GM10847 (cell line): Measurements from ENCODE around the gene GATAD2A.

ENCODE experiments used
- POLR2A ChIP-seq: IDR thresholded peaks from 2 replicates; pipeline ENCODE4 v1.6.1; 2011; ENCODE audit not compliant: insufficient read length; ENCODE audit errors: extremely low read depth

GATAD2A gene

DNA sequence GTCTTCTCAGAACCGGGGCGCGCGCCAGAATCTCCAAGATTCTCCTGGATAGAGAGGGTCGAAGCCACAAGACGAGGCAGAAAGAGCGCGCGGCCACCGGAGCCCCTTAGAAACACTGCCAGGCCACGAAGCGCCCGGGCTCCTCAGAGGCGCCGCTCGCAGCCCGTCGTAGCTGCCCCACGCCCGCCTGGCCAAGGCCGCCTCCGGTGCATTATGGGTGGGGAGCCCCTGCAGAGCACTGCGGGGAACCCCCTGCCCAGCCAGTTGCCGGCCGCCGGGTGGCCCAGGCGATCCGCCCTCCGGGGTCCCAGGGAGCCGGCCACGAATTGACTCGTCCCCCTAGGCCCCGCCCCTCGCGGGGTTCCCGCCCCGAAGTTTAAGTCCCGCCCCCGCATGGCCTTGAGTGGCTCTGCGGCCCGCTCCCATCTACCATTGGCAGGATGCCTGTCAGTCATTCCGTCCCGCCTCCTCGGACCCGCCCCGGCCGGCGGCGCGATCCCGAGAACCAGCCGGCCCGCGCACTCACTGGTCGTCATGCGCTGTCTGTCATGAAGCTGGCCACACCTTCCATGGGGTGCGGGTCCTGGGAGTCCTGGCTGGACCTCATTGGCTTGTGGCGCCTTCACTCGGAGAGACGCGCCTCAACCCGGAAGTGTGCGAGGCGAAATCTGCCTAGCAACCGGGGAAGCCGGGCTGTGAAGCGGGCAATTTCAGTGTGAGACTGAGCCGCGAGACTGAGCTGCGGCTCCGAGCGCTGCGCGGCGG is 20.2 kb upstream of the GATAD2A start:
- TF ChIP-seq POLR2A = peak; percentile 84

GRCh38 chr19:19385896-19386869 is 19.3 kb upstream of the GATAD2A start:
- TF ChIP-seq POLR2A = peak; percentile 78

- no peak for TF ChIP-seq POLR2A
Measured at GRCh38 chr19:19387108-19387507, 18.4 kb upstream of the GATAD2A start.

- no peak for TF ChIP-seq POLR2A
Measured at GRCh38 chr19:19388568-19389555, 16.6 kb upstream of the GATAD2A start.

GRCh38 chr19:19399733-19400433 is 5.6 kb upstream of the GATAD2A start:
- TF ChIP-seq POLR2A = no peak

DNA sequence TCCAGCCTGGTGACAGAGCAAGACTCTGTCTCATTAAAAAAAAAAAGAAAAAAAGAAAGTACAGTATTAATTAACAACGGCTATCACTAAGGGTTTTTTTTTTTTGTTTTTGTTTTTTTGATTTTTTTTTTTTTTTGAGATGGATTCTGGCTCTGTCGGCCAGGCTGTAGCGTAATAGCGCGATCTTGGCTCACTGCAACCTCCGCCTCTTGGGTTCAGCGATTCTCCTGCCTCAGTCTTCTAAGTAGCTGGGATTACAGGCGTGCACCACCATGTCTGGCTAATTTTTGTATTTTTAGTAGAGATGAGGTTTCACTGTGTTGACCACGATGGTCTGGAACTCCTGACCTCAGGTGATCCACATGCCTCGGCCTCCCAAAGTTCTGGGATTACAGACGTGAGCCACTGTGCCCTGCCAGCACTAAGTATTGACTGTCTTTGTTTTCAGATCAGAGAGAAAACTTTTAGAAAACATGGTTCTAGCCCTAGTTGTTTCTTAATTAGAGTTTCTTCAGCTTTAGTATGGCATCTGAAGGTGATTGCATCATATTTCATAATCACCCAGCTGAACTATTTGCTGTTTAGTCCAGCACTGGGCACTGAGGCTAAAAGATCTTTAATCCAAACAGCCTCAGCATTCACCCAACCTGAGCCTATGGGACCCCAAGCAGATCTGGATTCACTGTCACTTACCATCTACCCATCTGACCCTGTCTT is 2.7 kb upstream of the GATAD2A start:
- TF ChIP-seq POLR2A = no peak

DNA sequence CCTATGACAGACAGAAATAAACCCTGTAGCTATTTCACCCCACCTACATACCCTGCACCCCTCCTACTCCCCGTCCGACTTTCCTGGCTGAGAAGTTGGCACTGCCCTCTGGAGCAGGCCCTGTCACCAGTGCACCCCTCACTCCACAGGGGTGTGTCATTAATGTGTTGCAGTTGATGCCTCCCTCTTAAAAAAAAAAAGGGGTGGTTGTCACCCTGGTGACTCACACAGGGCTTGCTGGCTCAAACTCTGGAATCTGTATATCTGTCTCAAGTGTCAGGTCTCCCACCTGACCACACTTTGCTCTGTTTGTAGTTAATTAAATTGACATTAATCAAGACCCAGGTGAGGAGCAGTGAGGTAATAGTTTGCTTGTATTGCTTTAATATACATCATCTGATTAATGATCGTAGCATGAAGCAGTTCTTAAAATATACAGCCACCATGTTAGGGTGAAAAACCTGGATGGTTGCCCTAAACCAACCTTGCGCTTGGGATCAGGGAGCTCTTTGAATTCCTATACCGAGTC is 2.0 kb upstream of the GATAD2A start:
- no peak for TF ChIP-seq POLR2A

GRCh38 chr19:19405971-19406877 is 749 bp downstream of the GATAD2A start:
- no peak for TF ChIP-seq POLR2A

DNA sequence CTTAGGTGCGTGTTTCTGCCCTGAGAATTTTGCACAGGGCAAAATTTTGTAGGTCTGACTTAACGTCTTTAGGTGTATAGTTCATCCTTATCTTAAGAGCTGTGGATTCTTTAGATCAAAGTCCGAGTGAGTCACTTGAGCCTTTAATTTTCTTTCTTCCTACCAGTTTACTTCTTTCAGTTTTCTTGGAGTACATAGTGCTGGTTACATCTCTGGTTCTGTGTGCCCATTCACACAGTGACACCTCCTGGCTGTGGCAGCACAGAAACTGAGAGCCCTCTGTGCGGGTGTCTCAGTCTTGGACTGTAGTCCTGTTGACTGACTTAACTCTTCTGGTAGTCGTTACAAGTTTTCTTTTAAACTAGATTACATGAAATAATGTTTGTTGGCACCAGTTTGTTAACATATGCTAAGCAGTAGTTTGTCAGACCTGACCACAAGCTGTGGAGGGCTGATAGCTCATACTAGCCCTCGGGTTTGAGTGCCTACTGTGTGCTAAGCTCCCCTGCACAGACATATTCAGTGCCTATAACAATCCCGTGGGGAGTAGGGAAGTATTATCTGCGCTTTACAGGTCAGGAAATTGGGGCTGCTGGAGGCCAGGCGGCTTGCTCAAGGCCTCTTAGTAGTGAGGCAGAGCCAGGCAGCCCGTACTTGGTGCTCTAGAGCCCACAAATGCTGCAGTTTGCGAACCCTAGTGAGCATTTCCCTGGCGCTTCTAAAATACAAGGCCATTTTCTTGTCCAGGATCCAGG is 1.6 kb downstream of the GATAD2A start:
- TF ChIP-seq POLR2A = no peak

GRCh38 chr19:19407633-19407930 is 2.1 kb downstream of the GATAD2A start:
- TF ChIP-seq POLR2A = no peak

- no peak for TF ChIP-seq POLR2A
Measured at GRCh38 chr19:19409205-19409604, 3.7 kb downstream of the GATAD2A start.

- no peak for TF ChIP-seq POLR2A
Measured at GRCh38 chr19:19409631-19410030, 4.2 kb downstream of the GATAD2A start.
